ENCODE data around the gene FAM83E. TPM values are rescaled to one million over a fixed set of nuclear protein-coding genes. Genes with fewer than 3 reads are reported as not detected.
"Not testable (repeated sequence)": the region's sequence is repeated elsewhere in the genome, so short reads cannot be mapped to it uniquely, and the experiment has no call there.

The FAM83E gene
- polyA plus RNA-seq, 2 of the 4 experiments (the other 2 are of a cell fraction): 0.16 to 0.41 TPM

DNA sequence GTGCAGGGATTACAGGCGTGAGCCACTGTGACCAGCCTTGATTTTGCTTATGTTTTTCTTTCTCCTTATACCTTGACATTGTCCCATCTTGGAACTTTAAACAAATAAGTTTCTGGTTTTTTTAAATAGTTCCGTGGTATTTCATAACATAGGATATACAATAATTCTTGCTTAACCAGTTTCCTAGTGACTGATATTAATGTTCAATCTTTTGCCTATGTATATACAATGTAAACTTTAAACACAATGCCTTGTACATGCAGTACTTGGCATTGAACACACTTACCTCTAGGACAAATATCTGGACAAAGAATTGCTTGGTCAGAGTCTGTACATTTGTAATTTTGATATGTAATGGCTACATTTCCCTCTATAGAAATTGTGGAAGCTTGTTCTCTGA lies 32.7 kb downstream of the FAM83E start (continued):
- TF ChIP-seq, protein P1, sequence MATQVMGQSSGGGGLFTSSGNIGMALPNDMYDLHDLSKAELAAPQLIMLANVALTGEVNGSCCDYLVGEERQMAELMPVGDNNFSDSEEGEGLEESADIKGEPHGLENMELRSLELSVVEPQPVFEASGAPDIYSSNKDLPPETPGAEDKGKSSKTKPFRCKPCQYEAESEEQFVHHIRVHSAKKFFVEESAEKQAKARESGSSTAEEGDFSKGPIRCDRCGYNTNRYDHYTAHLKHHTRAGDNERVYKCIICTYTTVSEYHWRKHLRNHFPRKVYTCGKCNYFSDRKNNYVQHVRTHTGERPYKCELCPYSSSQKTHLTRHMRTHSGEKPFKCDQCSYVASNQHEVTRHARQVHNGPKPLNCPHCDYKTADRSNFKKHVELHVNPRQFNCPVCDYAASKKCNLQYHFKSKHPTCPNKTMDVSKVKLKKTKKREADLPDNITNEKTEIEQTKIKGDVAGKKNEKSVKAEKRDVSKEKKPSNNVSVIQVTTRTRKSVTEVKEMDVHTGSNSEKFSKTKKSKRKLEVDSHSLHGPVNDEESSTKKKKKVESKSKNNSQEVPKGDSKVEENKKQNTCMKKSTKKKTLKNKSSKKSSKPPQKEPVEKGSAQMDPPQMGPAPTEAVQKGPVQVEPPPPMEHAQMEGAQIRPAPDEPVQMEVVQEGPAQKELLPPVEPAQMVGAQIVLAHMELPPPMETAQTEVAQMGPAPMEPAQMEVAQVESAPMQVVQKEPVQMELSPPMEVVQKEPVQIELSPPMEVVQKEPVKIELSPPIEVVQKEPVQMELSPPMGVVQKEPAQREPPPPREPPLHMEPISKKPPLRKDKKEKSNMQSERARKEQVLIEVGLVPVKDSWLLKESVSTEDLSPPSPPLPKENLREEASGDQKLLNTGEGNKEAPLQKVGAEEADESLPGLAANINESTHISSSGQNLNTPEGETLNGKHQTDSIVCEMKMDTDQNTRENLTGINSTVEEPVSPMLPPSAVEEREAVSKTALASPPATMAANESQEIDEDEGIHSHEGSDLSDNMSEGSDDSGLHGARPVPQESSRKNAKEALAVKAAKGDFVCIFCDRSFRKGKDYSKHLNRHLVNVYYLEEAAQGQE (IDR thresholded peaks at IDR 0.05): no peak
- no peak for TF ChIP-seq RCOR1 (IDR thresholded peaks at IDR 0.05; ENCODE audit: low read depth, low read length)

DNA sequence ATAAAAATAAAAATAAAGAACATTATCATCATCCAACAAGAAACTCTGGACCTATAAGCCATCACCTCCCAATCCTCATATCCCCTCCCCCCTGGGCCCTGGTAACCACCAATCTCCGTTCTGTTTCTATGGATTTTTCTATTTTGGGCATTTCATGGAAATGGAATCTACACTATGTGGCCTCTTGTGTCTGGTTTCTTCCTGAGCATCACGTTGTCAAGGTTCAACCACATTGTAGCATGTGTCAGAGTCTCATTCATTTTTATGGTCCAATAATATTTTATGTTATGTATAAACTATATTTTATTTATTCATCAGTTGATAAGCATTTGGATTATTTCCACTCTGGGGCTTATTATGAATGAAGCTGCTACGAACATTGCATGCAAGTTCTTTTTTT lies 36.0 kb downstream of the FAM83E start:
- no peak overlapping the region for H3K4me3 ChIP-seq
- TF ChIP-seq HOXB5 (CRISPR knock-in tag; IDR thresholded peaks at IDR 0.05) (no peak), RARB (CRISPR knock-in tag; IDR thresholded peaks at IDR 0.05) (no peak), EHMT2 (IDR thresholded peaks at IDR 0.05; ENCODE audit: low read depth) (no peak)
- TF ChIP-seq, protein P2, sequence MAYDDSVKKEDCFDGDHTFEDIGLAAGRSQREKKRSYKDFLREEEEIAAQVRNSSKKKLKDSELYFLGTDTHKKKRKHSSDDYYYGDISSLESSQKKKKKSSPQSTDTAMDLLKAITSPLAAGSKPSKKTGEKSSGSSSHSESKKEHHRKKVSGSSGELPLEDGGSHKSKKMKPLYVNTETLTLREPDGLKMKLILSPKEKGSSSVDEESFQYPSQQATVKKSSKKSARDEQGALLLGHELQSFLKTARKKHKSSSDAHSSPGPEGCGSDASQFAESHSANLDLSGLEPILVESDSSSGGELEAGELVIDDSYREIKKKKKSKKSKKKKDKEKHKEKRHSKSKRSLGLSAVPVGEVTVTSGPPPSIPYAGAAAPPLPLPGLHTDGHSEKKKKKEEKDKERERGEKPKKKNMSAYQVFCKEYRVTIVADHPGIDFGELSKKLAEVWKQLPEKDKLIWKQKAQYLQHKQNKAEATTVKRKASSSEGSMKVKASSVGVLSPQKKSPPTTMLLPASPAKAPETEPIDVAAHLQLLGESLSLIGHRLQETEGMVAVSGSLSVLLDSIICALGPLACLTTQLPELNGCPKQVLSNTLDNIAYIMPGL (CRISPR knock-in tag; IDR thresholded peaks at IDR 0.05; ENCODE audit: borderline replicate concordance): no peak
- TF ChIP-seq, protein P3, sequence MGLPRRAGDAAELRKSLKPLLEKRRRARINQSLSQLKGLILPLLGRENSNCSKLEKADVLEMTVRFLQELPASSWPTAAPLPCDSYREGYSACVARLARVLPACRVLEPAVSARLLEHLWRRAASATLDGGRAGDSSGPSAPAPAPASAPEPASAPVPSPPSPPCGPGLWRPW (IDR thresholded peaks at IDR 0.05): no peak
- ATAC-seq: peak in 1 of 2 experiments; percentile 11; a peak in 1 of 6 replicates
- POLR2A ChIA-PET: interaction anchor here (0.6 kb wide), 1 partner anchor 293 kb away, joined by 5 read pairs; no protein-coding TSS in a partner anchor
- H3K27ac ChIP-seq: peak overlapping the region in 1 of 2 experiments; percentile 5; a peak in 2 of 6 replicates
- 41% methylated on average over 3 of the region's 3 CpGs for WGBS (ENCODE audit: missing lambda C conversion rate)
- no peak overlapping the region for H3K4me2 ChIP-seq
- CTCF ChIA-PET: interaction anchor here (1.2 to 21.8 kb wide), 7 partner anchors 9 to 90 kb away, joined by 5 to 618 read pairs (median 14); no protein-coding TSS in a partner anchor
- no peak for DNase-seq (ENCODE audit: low read depth in 1 of 2, low spot score in 1 of 2)
- H3K4me1 ChIP-seq: peaks cover 27% of the 10 kb centered on the region
- H3K9me3 ChIP-seq: no peaks in the 10 kb centered on the region
- FAIRE-seq: no peak

DNA sequence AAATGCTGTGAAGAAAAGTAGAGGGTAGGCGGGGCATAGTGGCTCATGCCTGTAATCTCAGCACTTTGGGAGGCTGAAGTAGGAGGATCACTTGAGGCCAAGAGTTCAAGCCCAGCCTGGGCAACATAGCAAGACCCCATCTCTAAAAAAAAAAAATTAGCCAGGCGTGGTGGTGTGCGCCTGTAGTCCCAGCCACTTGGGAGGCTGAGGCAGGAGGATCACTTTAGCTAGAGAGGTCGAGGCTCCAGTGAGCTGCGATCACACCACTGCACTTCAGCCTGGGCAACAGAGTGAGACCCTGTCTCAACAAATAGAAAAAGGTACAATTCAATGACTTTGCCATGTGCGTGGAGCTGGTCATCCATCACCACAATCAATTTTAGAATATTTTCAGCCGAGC lies 37.0 kb downstream of the FAM83E start:
- 94% methylated on average over 7 of the region's 7 CpGs for WGBS (ENCODE audit: missing lambda C conversion rate)
- peak overlapping the region in 1 of 2 experiments; percentile 13; a peak in 2 of 6 replicates for H3K27ac ChIP-seq
- H3K4me3 ChIP-seq; DNase-seq (ENCODE audit: low read depth in 1 of 2, low spot score in 1 of 2); ATAC-seq; FAIRE-seq; H3K4me2 ChIP-seq; H3K9me3 ChIP-seq: not testable (repeated sequence)
- POLR2A ChIA-PET: interaction anchor here (0.6 kb wide), 1 partner anchor 215 kb away, joined by 4 read pairs; no protein-coding TSS in a partner anchor
- CTCF ChIA-PET: interaction anchor here (0.6 to 21.8 kb wide), 4 partner anchors 10 to 88 kb away, joined by 4 to 618 read pairs (median 6); no protein-coding TSS in a partner anchor
- H3K4me1 ChIP-seq: peaks cover 30% of the 10 kb centered on the region

DNA sequence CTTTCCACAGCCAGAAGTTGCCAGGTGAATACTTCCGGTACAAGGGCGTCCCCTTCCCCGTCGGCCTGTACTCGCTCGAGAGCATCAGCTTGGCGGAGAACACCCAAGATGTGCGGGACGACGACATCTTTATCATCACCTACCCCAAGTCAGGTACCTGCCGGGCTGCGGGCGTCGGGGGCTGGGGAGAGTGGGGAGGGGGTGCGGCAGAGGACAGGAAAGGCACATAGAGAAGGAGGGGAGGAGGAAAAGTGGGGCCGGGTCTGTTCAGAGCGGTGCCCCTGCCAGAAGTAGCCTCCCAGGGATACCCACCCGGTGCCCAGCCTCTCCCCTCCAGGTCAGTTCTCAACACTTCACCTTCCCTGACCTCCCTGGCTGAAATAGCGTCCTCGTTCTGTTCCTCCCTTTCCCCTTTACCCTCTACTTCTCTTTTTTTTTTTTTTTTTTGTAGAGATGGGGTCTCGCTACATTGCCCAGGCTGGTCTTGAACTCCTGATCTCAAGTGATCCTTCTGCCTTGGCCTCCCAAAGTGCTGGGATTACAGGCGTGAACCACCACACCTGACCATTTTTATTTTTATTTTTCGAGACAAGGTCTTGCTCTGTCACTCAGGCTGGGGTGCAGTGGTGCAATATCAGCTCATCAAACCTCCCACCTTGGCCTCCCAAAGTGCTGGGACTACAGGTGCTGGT lies 38.8 kb downstream of the FAM83E start:
- POLR2A ChIA-PET: interaction anchor here (1.4 kb wide), 1 partner anchor 23 kb away, joined by 4 read pairs; no protein-coding TSS in a partner anchor
- H3K27ac ChIP-seq: peak overlapping the region; percentile 29 to 97; a peak in 4 of 6 replicates
- H3K4me1 ChIP-seq: peaks cover 41% of the 10 kb centered on the region
- WGBS (ENCODE audit: missing lambda C conversion rate): 89% methylated on average over 23 of the region's 23 CpGs
- CTCF ChIA-PET: interaction anchor here (1.0 to 21.8 kb wide), 6 partner anchors 9 to 225 kb away, joined by 3 to 618 read pairs (median 8); no protein-coding TSS in a partner anchor
- no peaks in the 10 kb centered on the region for H3K9me3 ChIP-seq
- FAIRE-seq (no peak), ATAC-seq (no peak), DNase-seq (ENCODE audit: low read depth in 1 of 2, low spot score in 1 of 2) (no peak)
- TF ChIP-seq EHF (CRISPR knock-in tag; IDR thresholded peaks at IDR 0.05): no peak
- TF ChIP-seq MAZ (IDR thresholded peaks at IDR 0.05; ENCODE audit: borderline replicate concordance, low read depth, low read length): no peak
- TF ChIP-seq, protein P3 (IDR thresholded peaks at IDR 0.05): no peak
- no peak for TF ChIP-seq ZFP36 (IDR thresholded peaks at IDR 0.05; ENCODE audit: borderline replicate concordance, partially characterized antibody)
- TF ChIP-seq CEBPB (IDR thresholded peaks at IDR 0.05): no peak
- TF ChIP-seq, protein P4, sequence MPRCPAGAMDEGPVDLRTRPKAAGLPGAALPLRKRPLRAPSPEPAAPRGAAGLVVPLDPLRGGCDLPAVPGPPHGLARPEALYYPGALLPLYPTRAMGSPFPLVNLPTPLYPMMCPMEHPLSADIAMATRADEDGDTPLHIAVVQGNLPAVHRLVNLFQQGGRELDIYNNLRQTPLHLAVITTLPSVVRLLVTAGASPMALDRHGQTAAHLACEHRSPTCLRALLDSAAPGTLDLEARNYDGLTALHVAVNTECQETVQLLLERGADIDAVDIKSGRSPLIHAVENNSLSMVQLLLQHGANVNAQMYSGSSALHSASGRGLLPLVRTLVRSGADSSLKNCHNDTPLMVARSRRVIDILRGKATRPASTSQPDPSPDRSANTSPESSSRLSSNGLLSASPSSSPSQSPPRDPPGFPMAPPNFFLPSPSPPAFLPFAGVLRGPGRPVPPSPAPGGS (IDR thresholded peaks at IDR 0.05): no peak
- no peak for TF ChIP-seq FOSB (CRISPR knock-in tag; IDR thresholded peaks at IDR 0.05)
- TF ChIP-seq CHD4 (IDR thresholded peaks at IDR 0.05; ENCODE audit: borderline replicate concordance): no peak
- TF ChIP-seq CBX2 (IDR thresholded peaks at IDR 0.05; ENCODE audit: borderline replicate concordance, low read depth): no peak
- TF ChIP-seq, protein P5, sequence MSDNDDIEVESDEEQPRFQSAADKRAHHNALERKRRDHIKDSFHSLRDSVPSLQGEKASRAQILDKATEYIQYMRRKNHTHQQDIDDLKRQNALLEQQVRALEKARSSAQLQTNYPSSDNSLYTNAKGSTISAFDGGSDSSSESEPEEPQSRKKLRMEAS (IDR thresholded peaks at IDR 0.05): no peak
- TF ChIP-seq, protein P6, sequence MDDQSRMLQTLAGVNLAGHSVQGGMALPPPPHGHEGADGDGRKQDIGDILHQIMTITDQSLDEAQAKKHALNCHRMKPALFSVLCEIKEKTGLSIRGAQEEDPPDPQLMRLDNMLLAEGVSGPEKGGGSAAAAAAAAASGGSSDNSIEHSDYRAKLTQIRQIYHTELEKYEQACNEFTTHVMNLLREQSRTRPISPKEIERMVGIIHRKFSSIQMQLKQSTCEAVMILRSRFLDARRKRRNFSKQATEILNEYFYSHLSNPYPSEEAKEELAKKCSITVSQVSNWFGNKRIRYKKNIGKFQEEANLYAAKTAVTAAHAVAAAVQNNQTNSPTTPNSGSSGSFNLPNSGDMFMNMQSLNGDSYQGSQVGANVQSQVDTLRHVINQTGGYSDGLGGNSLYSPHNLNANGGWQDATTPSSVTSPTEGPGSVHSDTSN (IDR thresholded peaks at IDR 0.05): no peak
- no peak overlapping the region for H3K4me2 ChIP-seq
- H3K4me3 ChIP-seq: no peak overlapping the region
